H1 (cell line): ENCODE results near the gene ISL2. TPM values are rescaled to one million over a fixed set of nuclear protein-coding genes. Genes with fewer than 3 reads are reported as not detected.

Source experiments
- CTCF ChIA-PET: fragments of 300-600 bp; sonication (Branson Sonifier 250); formaldehyde crosslinking; loops from one replicate; lab custom pipeline; 2021; ENCODE audit not compliant: partially characterized antibody; lab: Charles Lee
- POLR2A ChIA-PET: fragments of 300-600 bp; sonication (Branson Sonifier 250); formaldehyde crosslinking; loops from one replicate; lab custom pipeline; 2021; ENCODE audit warnings: inconsistent platforms; ENCODE audit not compliant: partially characterized antibody; lab: Charles Lee
- DNase-seq, 2 experiments: peaks; one replicate each; pipeline versions ENCODE4 v3.0.0 to v3.0.0-alpha.2; 2010 to 2022; ENCODE audit warnings: low spot score in 2 of 2, low read depth in 1 of 2, mixed read lengths in 1 of 2
- FAIRE-seq: peaks from 2 replicates; lab custom pipeline; 2011; peaks lifted over from hg19 to GRCh38; lab: Jason Lieb, UNC
- H2AFZ ChIP-seq: 2 replicates; pipeline ENCODE4 v1.8.1; 2012; ENCODE audit warnings: low read length, inconsistent platforms
- H2AK5ac ChIP-seq: 2 replicates; pipeline ENCODE4 v1.6.1; 2013; ENCODE audit warnings: low read depth, low read length
- H2BK120ac ChIP-seq: replicated peaks from 2 replicates; pipeline ENCODE3; 2013; ENCODE audit warnings: low read depth, low read length, inconsistent platforms
- H2BK12ac ChIP-seq: 2 replicates; pipeline ENCODE4 v1.6.1; 2013; ENCODE audit warnings: low read depth, low read length
- H2BK15ac ChIP-seq: 2 replicates; pipeline ENCODE4 v1.6.1; 2013; ENCODE audit warnings: low read length
- H2BK20ac ChIP-seq: 2 replicates; pipeline ENCODE4 v1.6.1; 2013; ENCODE audit warnings: low read length
- H2BK5ac ChIP-seq: 2 replicates; pipeline ENCODE4 v1.6.1; 2013; ENCODE audit warnings: low read depth, low read length
- H3K14ac ChIP-seq: 2 replicates; pipeline ENCODE4 v1.6.1; 2013; ENCODE audit warnings: inconsistent platforms; ENCODE audit not compliant: insufficient read length
- H3K18ac ChIP-seq: 2 replicates; pipeline ENCODE4 v1.6.1; 2013; ENCODE audit warnings: low read length; ENCODE audit errors: extremely low read depth
- H3K23ac ChIP-seq: 2 replicates; pipeline ENCODE4 v1.6.1; 2013; ENCODE audit warnings: inconsistent platforms; ENCODE audit not compliant: insufficient read length
- H3K23me2 ChIP-seq: 2 replicates; pipeline ENCODE4 v1.6.1; 2013; ENCODE audit warnings: low read depth, low read length
- H3K27ac ChIP-seq: 2 replicates; pipeline ENCODE4 v1.6.1; 2011; ENCODE audit warnings: low read depth, low read length, inconsistent platforms
- H3K27me3 ChIP-seq, 4 experiments: replicated peaks in 1 of 4; 1 replicate in 1 of 4; 2 replicates in 3 of 4; pipeline versions ENCODE4 v1.6.1 to v1.8.1; 2011 to 2013; ENCODE audit warnings: low read length in 3 of 4, mild to moderate bottlenecking in 3 of 4, inconsistent platforms in 2 of 4, mixed read lengths in 2 of 4, moderate library complexity in 1 of 4; ENCODE audit not compliant: control insufficient read depth in 3 of 4, insufficient read depth in 3 of 4; ENCODE audit errors: extremely low read depth in 1 of 4
- H3K36me3 ChIP-seq, 4 experiments: 2 replicates each; pipeline versions ENCODE4 v1.6.1 to v1.8.1; 2011 to 2013; ENCODE audit warnings: mild to moderate bottlenecking in 4 of 4, low read length in 3 of 4, moderate library complexity in 2 of 4, control low read depth in 1 of 4, inconsistent platforms in 1 of 4; ENCODE audit not compliant: insufficient read depth in 4 of 4, control insufficient read depth in 2 of 4
- H3K4ac ChIP-seq: replicated peaks from 2 replicates; pipeline ENCODE3; 2013; ENCODE audit warnings: low read length, low read depth, mixed read lengths, inconsistent platforms; ENCODE audit not compliant: insufficient read length
- H3K4me1 ChIP-seq, 4 experiments: replicated peaks in 1 of 4; 1 replicate in 1 of 4; 2 replicates in 3 of 4; pipeline versions ENCODE4 v1.6.1 to v1.8.1; 2011 to 2013; ENCODE audit warnings: low read length in 3 of 4, inconsistent platforms in 2 of 4, mixed read lengths in 1 of 4; ENCODE audit not compliant: insufficient read depth in 4 of 4, control insufficient read depth in 3 of 4
- H3K4me2 ChIP-seq, 2 experiments: 2 replicates each; pipeline versions ENCODE4 v1.6.1 to v1.8.1; 2011 to 2013; ENCODE audit warnings: low read depth in 2 of 2, low read length in 2 of 2, control low read depth in 1 of 2, inconsistent platforms in 1 of 2, mild to moderate bottlenecking in 1 of 2; ENCODE audit not compliant: insufficient read depth in 1 of 2
- H3K4me3 ChIP-seq, 4 experiments: fragments of 200-600, 300-600 bp in 1 of 4; sonication (generic), shearing (Covaris generic), sonication (Bioruptor Twin) in 1 of 4; 2 replicates each; pipeline versions ENCODE4 v1.5.1 to v1.8.1; 2011 to 2016; ENCODE audit warnings: low read length in 4 of 4, low read depth in 3 of 4, control low read depth in 2 of 4, inconsistent platforms in 2 of 4, mild to moderate bottlenecking in 2 of 4, mixed read lengths in 1 of 4, moderate library complexity in 1 of 4; ENCODE audit not compliant: insufficient read depth in 2 of 4; ENCODE audit errors: extremely low read depth in 1 of 4
- H3K56ac ChIP-seq: replicated peaks from 2 replicates; pipeline ENCODE3; 2013; ENCODE audit warnings: low read depth, mild to moderate bottlenecking, mixed read lengths, low read length, inconsistent platforms; ENCODE audit not compliant: insufficient read length
- H3K79me1 ChIP-seq: 2 replicates; pipeline ENCODE4 v1.6.1; 2013; ENCODE audit warnings: low read depth, low read length, control low read depth
- H3K79me2 ChIP-seq, 2 experiments: 2 replicates each; pipeline versions ENCODE4 v1.6.1 to v1.8.1; 2012 to 2013; ENCODE audit warnings: low read length in 2 of 2, mild to moderate bottlenecking in 2 of 2, inconsistent platforms in 1 of 2; ENCODE audit not compliant: insufficient read depth in 2 of 2, control insufficient read depth in 1 of 2
- H3K9ac ChIP-seq, 4 experiments: replicated peaks in 1 of 4; 1 replicate in 1 of 4; 2 replicates in 3 of 4; pipeline versions ENCODE4 v1.6.1 to v1.8.1; 2011 to 2013; ENCODE audit warnings: low read depth in 3 of 4, low read length in 3 of 4, control low read depth in 2 of 4, mild to moderate bottlenecking in 2 of 4, moderate library complexity in 2 of 4, inconsistent platforms in 1 of 4; ENCODE audit errors: extremely low read depth in 1 of 4
- H3K9me3 ChIP-seq, 2 experiments: 2 replicates each; pipeline versions ENCODE4 v1.6.1 to v1.8.1; 2012 to 2013; ENCODE audit warnings: mild to moderate bottlenecking in 2 of 2, moderate library complexity in 2 of 2, control low read depth in 1 of 2, inconsistent platforms in 1 of 2, low read depth in 1 of 2, low read length in 1 of 2, mixed read lengths in 1 of 2; ENCODE audit not compliant: insufficient read depth in 2 of 2
- H4K20me1 ChIP-seq, 2 experiments: replicated peaks in 1 of 2; 2 replicates each; pipeline versions ENCODE3 to v1.8.1; 2011 to 2013; ENCODE audit warnings: inconsistent platforms in 2 of 2, low read length in 2 of 2, mild to moderate bottlenecking in 1 of 2; ENCODE audit not compliant: insufficient read depth in 2 of 2, control insufficient read depth in 1 of 2
- H4K5ac ChIP-seq: 2 replicates; pipeline ENCODE4 v1.6.1; 2013; ENCODE audit warnings: low read length, low read depth, mixed read lengths, inconsistent platforms; ENCODE audit not compliant: insufficient read length
- H4K8ac ChIP-seq: 2 replicates; pipeline ENCODE4 v1.8.0; 2013; ENCODE audit warnings: mild to moderate bottlenecking, moderate library complexity, low read length, inconsistent platforms; ENCODE audit not compliant: insufficient read depth; ENCODE audit errors: extremely low read depth
- H4K91ac ChIP-seq: replicated peaks from 2 replicates; pipeline ENCODE3; 2013; ENCODE audit warnings: low read length, mixed read lengths, inconsistent platforms; ENCODE audit not compliant: insufficient read length
- CBX8 ChIP-seq: fragments of 300-800, 300-1000 bp; sonication (generic); IDR thresholded peaks from 2 replicates; pipeline ENCODE4 v1.7.1; 2016; ENCODE audit warnings: low read depth, low read length, borderline replicate concordance
- EGR1 ChIP-seq: IDR thresholded peaks from 2 replicates; pipeline ENCODE4 v1.6.1; 2011; ENCODE audit warnings: low read depth, low read length, borderline replicate concordance
- KDM5A ChIP-seq: fragments of 200-600 bp; IDR thresholded peaks from 2 replicates; pipeline ENCODE4 v1.7.1; 2012; ENCODE audit warnings: mild to moderate bottlenecking, low read length, inconsistent platforms, mixed read lengths
- RAD21 ChIP-seq, 2 experiments: IDR thresholded peaks in 1 of 2; conservative IDR thresholded peaks in 1 of 2; 2 replicates each; pipeline ENCODE4 v1.6.1; 2011; ENCODE audit warnings: low read depth in 2 of 2, low read length in 2 of 2, improper control_type of control experiment in 1 of 2, inconsistent platforms in 1 of 2, mild to moderate bottlenecking in 1 of 2, moderate library complexity in 1 of 2
- USF2 ChIP-seq: IDR thresholded peaks from 2 replicates; pipeline ENCODE4 v1.6.1; 2011; ENCODE audit warnings: low read length, improper control_type of control experiment
- WGBS, 2 experiments: shearing (Covaris generic) in 1 of 2; methylation state at CpG; one replicate each; pipeline versions ENCODE4 v1.1.6 to v1.1.7; 2013 to 2015; ENCODE audit warnings: low lambda C conversion rate in 2 of 2, mixed read lengths in 2 of 2, inconsistent platforms in 1 of 2, low coverage in 1 of 2, missing lambda C conversion rate in 1 of 2; ENCODE audit not compliant: insufficient replicate concordance in 2 of 2, insufficient coverage in 1 of 2, insufficient read length in 1 of 2; ENCODE audit errors: extremely low coverage in 1 of 2, missing lambda C conversion rate in 1 of 2; 5-methylcytosine and 5-hydroxymethylcytosine counted together
- polyA plus RNA-seq, 7 experiments: library from polyadenylated mRNA; depleted of rRNA in 3 of 7; stranded (reverse) in 5 of 7; unstranded in 2 of 7; fragments of >200 nt in 5 of 7; fragments of 200-250 nt in 2 of 7; gene quantifications; 1 replicate in 5 of 7; 2 replicates in 1 of 7; 4 replicates in 1 of 7; pipeline versions ENCODE4 v1.2.1 to v1.2.3, GENCODE V29; 2011 to 2013; ENCODE audit warnings: missing spikeins in 2 of 7, mixed read lengths in 2 of 7
- total RNA-seq: library from RNA; stranded (reverse); fragmentation: NEBNext Ultra II Directional; extraction: Animal tissue kit (Norgen Biotek cat#: 25700); gene quantifications from 2 replicates; pipeline ENCODE4 v1.2.1, GENCODE V29; 2021
- TF ChIP-seq, protein P1 (sequence below): IDR thresholded peaks from 2 replicates; pipeline ENCODE4 v1.6.1; 2012; ENCODE audit warnings: inconsistent platforms

ISL2 gene
- total and polyA plus RNA-seq, 2 of the 8 experiments (the other 6 are each of a cell fraction or from before 2014, with no cell fraction given), result 0.32 to 0.99 TPM

- no peaks in the 10 kb centered on the region for H3K4me1 ChIP-seq
- no peak for FAIRE-seq
- 89% methylated on average over 4 of the region's 4 CpGs; no CpG with 5 or more reads in 1 of the 2 experiments for WGBS, 2 experiments
Observed at GRCh38 chr15:76381366-76381765, 44.8 kb downstream of the ISL2 start.

More at GRCh38 chr15:76381366-76381765, 44.8 kb downstream of the ISL2 start:
- H3K23me2 ChIP-seq, result no peaks in the 10 kb centered on the region
- no peaks in the 10 kb centered on the region for H3K27me3 ChIP-seq
- POLR2A ChIA-PET, result no interaction called here
- H4K20me1 ChIP-seq, result no peaks in the 10 kb centered on the region
- H3K23ac ChIP-seq, result no peak overlapping the region
- no peak overlapping the region for H4K91ac ChIP-seq
- no peak overlapping the region for H3K27ac ChIP-seq
- H2BK20ac ChIP-seq, result no peak overlapping the region
- no peak overlapping the region for H2AFZ ChIP-seq
- H3K9ac ChIP-seq, result no peak overlapping the region
- H2BK12ac ChIP-seq, result no peak overlapping the region
- H2BK5ac ChIP-seq, result no peak overlapping the region
- no peaks in the 10 kb centered on the region for H3K36me3 ChIP-seq
- CTCF ChIA-PET, result no interaction called here
- no peaks in the 10 kb centered on the region for H3K79me1 ChIP-seq
- H3K4me3 ChIP-seq, result no peak overlapping the region
- H3K18ac ChIP-seq, result no peak overlapping the region
- H2BK120ac ChIP-seq, result no peak overlapping the region
- TF ChIP-seq, protein P1, sequence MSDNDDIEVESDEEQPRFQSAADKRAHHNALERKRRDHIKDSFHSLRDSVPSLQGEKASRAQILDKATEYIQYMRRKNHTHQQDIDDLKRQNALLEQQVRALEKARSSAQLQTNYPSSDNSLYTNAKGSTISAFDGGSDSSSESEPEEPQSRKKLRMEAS, result no peak
- TF ChIP-seq CBX8, result no peak
- no peak for TF ChIP-seq USF2
- TF ChIP-seq RAD21 (IDR thresholded peaks at IDR 0.05 in 1 of 2, conservative IDR thresholded peaks at IDR 0.05 in 1 of 2; ENCODE audit: low read depth in 2 of 2, low read length in 2 of 2), result no peak
- TF ChIP-seq EGR1, result no peak
- no peak for TF ChIP-seq KDM5A
- no peak overlapping the region for H3K56ac ChIP-seq
- no peak for DNase-seq
- no peak overlapping the region for H2AK5ac ChIP-seq
- no peak overlapping the region for H3K4me2 ChIP-seq
- no peak overlapping the region for H3K4ac ChIP-seq
- no peak overlapping the region for H2BK15ac ChIP-seq
- no peak overlapping the region for H4K8ac ChIP-seq
- no peaks in the 10 kb centered on the region; a peak in 1 of 4 replicates for H3K9me3 ChIP-seq
- H4K5ac ChIP-seq, result no peak overlapping the region
- H3K79me2 ChIP-seq, result no peaks in the 10 kb centered on the region
- no peak overlapping the region for H3K14ac ChIP-seq
